ENCODE results near the gene SAMD7. TPM values are rescaled to one million over a fixed set of nuclear protein-coding genes. Genes with fewer than 3 reads are reported as not detected.
A peak's percentile ranks its signal among the peaks of the same experiment; 100 is the strongest.

The SAMD7 gene
- polyA plus RNA-seq, 10 donors = not detected

DNA sequence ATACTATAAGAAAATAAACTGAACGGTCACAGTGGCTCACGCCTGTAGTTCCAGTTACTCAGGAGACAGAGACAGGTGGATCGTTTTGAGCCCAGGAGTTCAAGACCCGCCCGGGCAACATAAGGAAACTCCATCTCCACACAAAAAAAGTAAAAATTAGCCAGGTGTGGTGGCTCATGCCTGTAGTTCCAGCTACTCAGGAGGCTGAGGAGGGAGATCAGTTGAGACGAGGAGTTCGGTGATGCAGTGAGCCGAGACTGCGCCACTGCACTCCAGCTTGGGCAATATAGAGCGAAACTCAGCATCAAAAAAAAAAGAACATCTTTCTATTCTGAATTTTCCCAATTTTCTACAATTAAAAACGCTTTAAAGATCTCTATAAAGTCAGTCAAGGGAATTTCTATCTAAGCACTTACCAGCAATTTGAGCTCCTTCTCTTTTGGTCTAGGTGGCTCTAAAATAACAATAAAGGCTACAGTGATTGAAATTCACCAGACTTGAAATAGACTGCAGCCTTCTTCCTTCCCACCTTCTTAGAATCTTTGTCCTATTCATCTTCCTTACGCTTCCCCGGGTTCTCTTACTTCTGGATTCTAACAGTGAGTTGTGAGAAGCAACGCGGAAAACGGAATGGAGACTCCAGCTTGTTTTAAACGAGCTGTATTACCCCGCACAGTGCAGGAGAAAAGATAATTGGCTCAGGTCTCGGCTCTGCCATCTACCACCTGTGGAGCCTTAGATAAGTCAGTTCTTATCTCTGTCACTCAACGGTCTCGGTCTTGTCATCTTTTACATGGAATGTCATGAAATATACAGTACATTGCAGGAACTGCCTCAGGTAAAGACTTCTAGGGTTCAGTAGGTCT is 54.4 kb downstream of the SAMD7 start:
- DNase-seq = no peak

GRCh38 chr3:169966428-169966950 is 55.1 kb downstream of the SAMD7 start, which contains the start of gene SEC62:
TSS of gene SEC62 (plus strand) at chr3:169966807. CDS start at chr3:169966823, 16 bp downstream.
- DNase-seq = peak; percentile 92 to 98 (median 96)

GRCh38 chr3:169966951-169967915 is 55.9 kb downstream of the SAMD7 start:
- peak; percentile 43 to 92 (median 71) for DNase-seq

DNA sequence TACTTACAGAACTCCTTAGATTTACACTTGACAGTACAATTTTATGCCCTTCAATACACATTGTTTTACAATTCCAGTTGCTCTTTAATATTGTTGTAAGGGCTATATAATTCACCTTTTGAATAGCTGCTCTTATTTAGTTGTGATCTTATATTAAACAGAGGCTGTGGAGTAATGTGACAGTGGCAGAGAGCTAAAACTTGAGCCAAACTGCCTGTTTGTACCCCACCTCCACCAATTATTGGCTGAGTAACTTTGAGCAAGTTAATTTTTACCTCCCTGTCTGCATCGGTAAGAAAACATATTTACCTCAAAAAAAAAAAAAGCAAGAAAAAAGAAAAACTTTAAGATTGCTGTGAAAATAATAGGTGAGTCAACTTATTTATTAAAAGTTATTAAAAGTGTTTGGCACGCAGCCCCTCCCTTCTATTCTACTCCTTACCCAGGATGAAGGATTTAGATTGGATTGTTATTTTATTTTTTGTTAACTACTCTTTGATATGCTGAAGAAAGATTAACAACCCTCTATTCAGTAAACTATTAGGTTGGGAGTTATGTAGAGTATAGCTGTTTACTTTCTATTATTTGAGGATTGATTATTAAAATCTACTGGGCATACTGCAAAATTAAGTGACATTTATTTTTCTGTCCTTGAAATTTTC is 57.0 kb downstream of the SAMD7 start:
- DNase-seq = no peak

DNA sequence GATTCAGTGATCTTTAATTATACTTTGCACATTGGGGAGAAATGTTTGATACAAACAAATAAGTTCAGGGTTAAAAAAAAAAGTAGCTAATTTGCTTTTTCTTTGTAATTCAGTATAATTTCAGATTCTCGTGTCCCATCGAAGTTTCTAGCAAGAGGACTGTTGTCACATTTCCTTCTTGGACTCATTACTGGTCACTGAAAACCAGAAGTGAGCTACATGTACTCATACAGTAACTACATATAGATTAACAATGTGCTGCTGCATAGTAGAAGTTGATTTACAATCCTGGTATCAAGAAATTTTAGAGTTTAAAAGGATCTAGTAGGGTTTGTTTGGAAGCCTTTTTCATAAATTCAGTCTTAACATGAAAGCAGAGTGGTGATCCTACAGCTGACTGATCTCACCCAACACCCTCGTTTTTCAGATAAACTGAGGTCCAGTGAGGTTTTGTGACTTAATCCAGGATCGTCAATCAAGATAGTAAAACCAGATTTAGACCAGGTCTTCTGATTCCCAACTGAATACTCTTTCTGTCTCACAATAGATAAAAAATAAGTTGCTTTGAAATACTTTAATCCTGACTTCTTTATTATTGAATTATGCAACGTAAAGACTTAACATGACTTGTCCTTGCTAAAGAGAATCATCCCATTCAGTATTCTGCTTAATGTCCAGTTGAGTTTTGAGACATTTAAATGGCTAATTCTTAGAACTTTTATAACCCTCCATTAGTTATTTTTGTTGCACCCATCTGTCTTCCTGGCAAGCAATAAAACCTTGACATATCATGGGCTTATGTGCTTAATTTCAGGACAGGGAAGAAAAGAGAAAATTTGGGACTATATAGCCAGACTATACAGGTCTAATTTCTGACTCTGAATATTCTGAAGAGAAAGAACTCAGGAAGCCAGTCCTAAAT is 58.1 kb downstream of the SAMD7 start:
- no peak for DNase-seq

DNA sequence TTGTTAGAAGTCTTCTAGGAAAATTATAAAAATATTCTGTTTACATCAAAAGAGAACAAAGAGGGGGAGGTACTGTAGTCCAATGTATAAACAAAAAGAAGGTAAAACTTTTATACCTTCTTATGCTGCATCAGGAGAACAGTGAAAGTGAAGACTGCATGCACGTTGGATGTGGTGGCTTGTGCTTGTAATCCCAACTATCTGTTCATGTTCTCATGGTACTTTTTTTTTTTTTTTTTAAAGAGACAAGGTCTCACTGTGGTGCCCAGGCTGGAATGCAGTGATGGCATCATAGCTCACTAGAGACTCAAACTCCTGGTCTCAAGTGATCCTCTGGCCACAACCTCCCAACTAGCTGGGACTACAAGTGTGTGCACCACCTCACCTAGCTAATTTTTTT is 59.5 kb downstream of the SAMD7 start:
- DNase-seq = no peak

GRCh38 chr3:169971522-169971921 is 60.1 kb downstream of the SAMD7 start:
- DNase-seq = no peak

- DNase-seq = no peak
These were observed 68.7 kb downstream of the SAMD7 start for GRCh38 chr3:169980055-169980454.

- DNase-seq = no peak
These were observed 72.9 kb downstream of the SAMD7 start for GRCh38 chr3:169984292-169984691.

Other genes starting within 250 kb of the SAMD7 start
- 10 to 100 TPM; 10.4 to 18.2 (median 13.5) TPM for gene MECOM, start 247.9 kb upstream of the SAMD7 start, polyA plus RNA-seq (ENCODE audit: insufficient read length in 10 of 10)
- under 1 TPM in 4 of 10 donors, not detected in 6; 0.46 to 0.66 (median 0.51) TPM for gene TERC, start 146.5 kb upstream of the SAMD7 start, polyA plus RNA-seq (ENCODE audit: insufficient read length in 10 of 10)
- gene ACTRT3, start 142.0 kb upstream of the SAMD7 start, polyA plus RNA-seq (ENCODE audit: insufficient read length in 10 of 10) = 1 to 10 TPM; 1.9 to 4.0 (median 3.2) TPM
- 10 to 100 TPM; 18.3 to 24.8 (median 21.8) TPM for gene MYNN, start 138.2 kb upstream of the SAMD7 start, polyA plus RNA-seq (ENCODE audit: insufficient read length in 10 of 10)
- under 1 TPM in 4 of 10 donors, not detected in 6; 0.08 to 0.26 (median 0.13) TPM for gene LRRIQ4, start 98.7 kb upstream of the SAMD7 start, polyA plus RNA-seq (ENCODE audit: insufficient read length in 10 of 10)
- gene LRRC34, start 98.7 kb upstream of the SAMD7 start, polyA plus RNA-seq (ENCODE audit: insufficient read length in 10 of 10) = 10 to 100 TPM in 1 of 10 donors, 1 to 10 TPM in 9; 3.2 to 10.6 (median 4.3) TPM
- gene LRRC31, start 41.6 kb upstream of the SAMD7 start, polyA plus RNA-seq (ENCODE audit: insufficient read length in 10 of 10) = not detected
- gene SEC62, start 55.2 kb downstream of the SAMD7 start, polyA plus RNA-seq (ENCODE audit: insufficient read length in 10 of 10) = 10 to 100 TPM; 76.8 to 91.9 (median 81.3) TPM
- 1 to 10 TPM; 1.8 to 3.8 (median 2.6) TPM for gene GPR160, start 126.4 kb downstream of the SAMD7 start, polyA plus RNA-seq (ENCODE audit: insufficient read length in 10 of 10)

Measured in muscle of back (tissue), 11 donors.